NCI-H82 (cell line): ENCODE measurements around the gene C19orf73.
A peak's percentile ranks its signal among the peaks of the same experiment; 100 is the strongest.

ENCODE experiments used
- DNase-seq: peaks from one replicate; lab custom pipeline; 2025; lab: John Stamatoyannopoulos, UW

C19orf73 gene

GRCh38 chr19:49118565-49119410 lies at the start of gene C19orf73:
C19orf73 (minus strand) TSS chr19:49119143; CDS start chr19:49119022, 121 bp downstream.
- peak; percentile 97 for DNase-seq

- DNase-seq: no peak
Observed at GRCh38 chr19:49168421-49168820, 49.5 kb upstream of the C19orf73 start.

- DNase-seq: no peak
Observed at GRCh38 chr19:49167857-49168409, 49.0 kb upstream of the C19orf73 start.

- no peak for DNase-seq
Observed at GRCh38 chr19:49165865-49166301, 46.9 kb upstream of the C19orf73 start.

GRCh38 chr19:49165111-49165750 lies 46.3 kb upstream of the C19orf73 start:
- DNase-seq: no peak

- DNase-seq: no peak
Observed at GRCh38 chr19:49161987-49162386, 43.0 kb upstream of the C19orf73 start.

- DNase-seq: no peak
Observed at GRCh38 chr19:49160450-49161189, 41.7 kb upstream of the C19orf73 start.

- DNase-seq: peak; percentile 93
Observed at GRCh38 chr19:49157445-49158224, 38.7 kb upstream of the C19orf73 start, which contains the start of gene TRPM4. TRPM4 (plus strand) TSS chr19:49157792; CDS start chr19:49157867, 75 bp downstream.

GRCh38 chr19:49155820-49156346 lies 36.9 kb upstream of the C19orf73 start:
- DNase-seq: peak; percentile 44

GRCh38 chr19:49155005-49155819 lies 36.3 kb upstream of the C19orf73 start, which contains the start of gene HRC:
HRC (minus strand) TSS chr19:49155396; CDS start chr19:49155237, 159 bp downstream.
- DNase-seq: no peak

- no peak for DNase-seq
Observed at GRCh38 chr19:49154279-49154678, 35.3 kb upstream of the C19orf73 start.

- DNase-seq: no peak
Observed at GRCh38 chr19:49153167-49153809, 34.3 kb upstream of the C19orf73 start.

GRCh38 chr19:49152119-49152550 lies 33.2 kb upstream of the C19orf73 start:
- DNase-seq: no peak

GRCh38 chr19:49151267-49152118 lies 32.5 kb upstream of the C19orf73 start:
- DNase-seq: peak; percentile 94

GRCh38 chr19:49150944-49151243 lies 32.0 kb upstream of the C19orf73 start:
- DNase-seq: no peak

GRCh38 chr19:49150106-49150943 lies 31.4 kb upstream of the C19orf73 start:
- DNase-seq: peak; percentile 96

- peak; percentile 93 for DNase-seq
Observed at GRCh38 chr19:49149652-49150105, 30.7 kb upstream of the C19orf73 start.
